ENCODE measurements around the gene PPEF2.

DNA sequence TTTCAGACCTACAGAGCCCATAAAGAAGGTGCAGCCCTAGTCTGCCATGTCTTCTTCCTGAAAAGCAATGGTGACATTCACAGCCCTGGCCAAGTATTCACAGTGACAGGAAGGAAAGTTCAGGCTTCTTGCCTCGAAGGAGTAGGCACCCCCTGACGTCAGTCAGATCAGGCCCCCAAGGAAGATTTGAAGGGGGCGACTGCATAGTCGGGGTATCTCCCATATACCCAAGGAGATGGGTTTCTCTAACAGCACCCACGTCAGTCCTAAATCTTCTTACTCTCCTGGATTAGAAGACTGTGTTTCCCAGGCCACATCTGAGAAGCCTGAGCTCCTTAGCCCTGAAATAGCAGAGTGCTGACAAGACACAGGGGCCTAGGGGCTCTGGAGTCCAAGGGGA lies at the start of gene PPEF2:
- TF ChIP-seq, protein P1, sequence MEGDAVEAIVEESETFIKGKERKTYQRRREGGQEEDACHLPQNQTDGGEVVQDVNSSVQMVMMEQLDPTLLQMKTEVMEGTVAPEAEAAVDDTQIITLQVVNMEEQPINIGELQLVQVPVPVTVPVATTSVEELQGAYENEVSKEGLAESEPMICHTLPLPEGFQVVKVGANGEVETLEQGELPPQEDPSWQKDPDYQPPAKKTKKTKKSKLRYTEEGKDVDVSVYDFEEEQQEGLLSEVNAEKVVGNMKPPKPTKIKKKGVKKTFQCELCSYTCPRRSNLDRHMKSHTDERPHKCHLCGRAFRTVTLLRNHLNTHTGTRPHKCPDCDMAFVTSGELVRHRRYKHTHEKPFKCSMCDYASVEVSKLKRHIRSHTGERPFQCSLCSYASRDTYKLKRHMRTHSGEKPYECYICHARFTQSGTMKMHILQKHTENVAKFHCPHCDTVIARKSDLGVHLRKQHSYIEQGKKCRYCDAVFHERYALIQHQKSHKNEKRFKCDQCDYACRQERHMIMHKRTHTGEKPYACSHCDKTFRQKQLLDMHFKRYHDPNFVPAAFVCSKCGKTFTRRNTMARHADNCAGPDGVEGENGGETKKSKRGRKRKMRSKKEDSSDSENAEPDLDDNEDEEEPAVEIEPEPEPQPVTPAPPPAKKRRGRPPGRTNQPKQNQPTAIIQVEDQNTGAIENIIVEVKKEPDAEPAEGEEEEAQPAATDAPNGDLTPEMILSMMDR (IDR thresholded peaks at IDR 0.05) = no peak
- TF ChIP-seq EZH2 (IDR thresholded peaks at IDR 0.05) = no peak
- no peak for TF ChIP-seq EZH2phosphoT487 (IDR thresholded peaks at IDR 0.05)

Data from neural progenitor cell (in vitro differentiated cells).